Measurements from ENCODE around the gene PKD1L1.

Gene PKD1L1

DNA sequence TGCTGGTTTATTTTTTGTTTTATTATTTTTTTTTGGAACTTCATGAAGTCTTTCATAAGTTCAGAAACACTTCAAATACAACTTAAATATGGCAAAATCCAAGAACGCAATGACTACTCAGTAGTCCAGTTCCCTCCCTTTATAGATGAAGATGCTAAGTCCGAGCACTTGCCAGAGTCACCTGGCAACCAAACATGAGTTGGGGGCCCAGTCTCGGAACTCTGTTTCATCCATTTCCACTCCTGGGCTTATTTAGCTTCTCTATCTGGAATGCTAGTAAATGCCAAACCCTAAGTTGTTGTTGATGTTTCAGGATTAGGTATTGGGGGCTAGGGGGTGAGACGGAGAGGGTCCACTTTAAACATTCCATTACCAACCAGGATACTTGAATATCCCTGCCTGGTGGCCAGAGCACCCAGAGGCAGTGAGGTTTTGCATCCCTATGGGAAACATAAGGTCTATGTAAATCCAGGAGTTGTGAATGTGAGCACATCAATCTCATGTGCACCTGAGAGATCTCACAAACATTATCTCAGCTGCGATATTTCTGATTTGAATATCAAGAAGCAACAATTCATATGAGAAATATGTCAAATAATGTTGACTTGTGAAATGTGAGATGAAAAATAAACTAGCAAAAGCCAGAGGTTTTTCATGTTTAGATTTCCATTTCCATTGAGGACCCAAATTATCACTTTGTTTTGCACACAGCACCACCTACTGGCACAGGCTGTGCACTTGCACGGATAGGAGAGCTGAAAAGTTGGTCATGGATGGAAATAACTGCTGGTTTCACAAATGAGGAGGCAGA is 129.3 kb downstream of the PKD1L1 start:
- Histone ChIP-seq H3K4me3 (ENCODE audit: low read length) (no peak overlapping the region), H3K27me3 (ENCODE audit: control insufficient read depth, insufficient read depth, low read length) (no peaks in the 10 kb centered on the region), H3K27ac (ENCODE audit: low read length) (no peak overlapping the region), H3K9me3 (ENCODE audit: control insufficient read depth, low read depth, low read length) (no peaks in the 10 kb centered on the region), H3K36me3 (ENCODE audit: control insufficient read depth, low read depth, low read length) (no peaks in the 10 kb centered on the region), H3K9ac (ENCODE audit: low read length) (no peak overlapping the region), H3K4me1 (ENCODE audit: control insufficient read depth, low read depth, low read length) (no peaks in the 10 kb centered on the region)

DNA sequence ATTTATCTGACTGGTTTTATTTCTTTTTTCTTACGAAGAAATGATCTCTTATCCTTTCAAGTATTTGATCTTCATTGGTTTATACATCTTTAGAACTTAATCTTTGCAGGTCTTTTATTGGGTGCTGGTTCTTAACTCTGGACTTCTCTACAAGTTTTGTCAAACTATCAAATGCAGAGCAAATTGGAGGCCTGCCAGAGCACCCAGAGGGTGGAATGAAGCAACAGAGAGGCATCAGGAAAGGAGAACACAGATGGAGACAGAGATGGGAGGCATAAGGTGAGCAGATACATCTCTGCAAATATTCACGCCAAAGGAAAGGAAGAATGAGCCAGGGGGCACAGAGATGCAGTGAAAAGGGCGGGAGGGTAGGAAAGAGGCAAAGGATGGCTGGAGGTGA is 130.3 kb downstream of the PKD1L1 start:
- no peaks in the 10 kb centered on the region for H3K36me3 ChIP-seq (ENCODE audit: control insufficient read depth, low read depth, low read length)
- H3K27ac ChIP-seq (ENCODE audit: low read length): no peak overlapping the region
- H3K27me3 ChIP-seq (ENCODE audit: control insufficient read depth, insufficient read depth, low read length): no peaks in the 10 kb centered on the region
- no peak overlapping the region for H3K9ac ChIP-seq (ENCODE audit: low read length)
- H3K4me3 ChIP-seq (ENCODE audit: low read length): no peak overlapping the region
- H3K4me1 ChIP-seq (ENCODE audit: control insufficient read depth, low read depth, low read length): no peaks in the 10 kb centered on the region
- H3K9me3 ChIP-seq (ENCODE audit: control insufficient read depth, low read depth, low read length): no peaks in the 10 kb centered on the region

DNA sequence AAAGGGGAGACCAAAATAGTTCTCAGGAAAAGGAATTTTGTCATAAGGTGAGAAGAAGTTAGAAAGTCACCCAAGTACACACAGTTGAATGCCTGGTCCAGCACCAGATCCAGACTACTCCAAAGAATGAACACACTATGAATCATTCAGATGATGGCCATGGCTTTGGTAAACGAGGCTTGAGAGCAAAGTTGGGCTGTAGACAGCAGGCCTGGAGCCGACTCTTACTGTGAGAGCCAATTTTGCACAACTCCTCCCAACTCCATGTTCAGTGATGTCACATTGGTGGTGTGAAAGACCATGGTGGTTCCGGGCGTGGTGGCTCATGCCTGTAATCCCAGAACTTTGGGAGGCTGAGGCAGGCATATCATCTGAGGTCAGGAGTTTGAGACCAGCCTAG is 131.6 kb downstream of the PKD1L1 start:
- Histone ChIP-seq H3K9me3 (ENCODE audit: control insufficient read depth, low read depth, low read length) (no peaks in the 10 kb centered on the region), H3K27ac (ENCODE audit: low read length) (no peak overlapping the region), H3K27me3 (ENCODE audit: control insufficient read depth, insufficient read depth, low read length) (no peaks in the 10 kb centered on the region), H3K4me3 (ENCODE audit: low read length) (no peak overlapping the region), H3K9ac (ENCODE audit: low read length) (no peak overlapping the region), H3K36me3 (ENCODE audit: control insufficient read depth, low read depth, low read length) (no peaks in the 10 kb centered on the region), H3K4me1 (ENCODE audit: control insufficient read depth, low read depth, low read length) (no peaks in the 10 kb centered on the region)

DNA sequence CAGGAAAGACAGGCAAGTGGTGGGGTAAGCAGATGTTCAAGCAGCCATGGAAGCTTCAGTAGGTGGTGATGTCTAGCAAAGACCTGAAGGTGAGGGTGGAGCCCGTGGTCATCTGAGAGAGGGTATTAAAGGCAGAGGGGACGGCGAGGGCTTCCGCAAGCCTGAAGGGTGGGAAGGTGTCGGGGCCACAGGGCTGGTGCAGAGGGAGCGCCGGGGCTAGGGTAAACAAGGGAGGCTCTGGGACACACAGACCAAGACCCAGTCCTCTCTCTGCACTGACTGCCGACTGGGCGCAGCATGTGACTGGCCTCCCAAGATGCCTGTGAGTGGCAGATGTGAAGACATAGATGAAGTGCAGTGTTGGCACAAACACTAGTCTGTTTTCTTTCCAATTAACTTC is 132.4 kb downstream of the PKD1L1 start:
- no peaks in the 10 kb centered on the region for H3K36me3 ChIP-seq (ENCODE audit: control insufficient read depth, low read depth, low read length)
- H3K4me3 ChIP-seq (ENCODE audit: low read length): no peak overlapping the region
- no peaks in the 10 kb centered on the region for H3K27me3 ChIP-seq (ENCODE audit: control insufficient read depth, insufficient read depth, low read length)
- no peak overlapping the region for H3K27ac ChIP-seq (ENCODE audit: low read length)
- no peaks in the 10 kb centered on the region for H3K9me3 ChIP-seq (ENCODE audit: control insufficient read depth, low read depth, low read length)
- no peak overlapping the region for H3K9ac ChIP-seq (ENCODE audit: low read length)
- H3K4me1 ChIP-seq (ENCODE audit: control insufficient read depth, low read depth, low read length): no peaks in the 10 kb centered on the region

DNA sequence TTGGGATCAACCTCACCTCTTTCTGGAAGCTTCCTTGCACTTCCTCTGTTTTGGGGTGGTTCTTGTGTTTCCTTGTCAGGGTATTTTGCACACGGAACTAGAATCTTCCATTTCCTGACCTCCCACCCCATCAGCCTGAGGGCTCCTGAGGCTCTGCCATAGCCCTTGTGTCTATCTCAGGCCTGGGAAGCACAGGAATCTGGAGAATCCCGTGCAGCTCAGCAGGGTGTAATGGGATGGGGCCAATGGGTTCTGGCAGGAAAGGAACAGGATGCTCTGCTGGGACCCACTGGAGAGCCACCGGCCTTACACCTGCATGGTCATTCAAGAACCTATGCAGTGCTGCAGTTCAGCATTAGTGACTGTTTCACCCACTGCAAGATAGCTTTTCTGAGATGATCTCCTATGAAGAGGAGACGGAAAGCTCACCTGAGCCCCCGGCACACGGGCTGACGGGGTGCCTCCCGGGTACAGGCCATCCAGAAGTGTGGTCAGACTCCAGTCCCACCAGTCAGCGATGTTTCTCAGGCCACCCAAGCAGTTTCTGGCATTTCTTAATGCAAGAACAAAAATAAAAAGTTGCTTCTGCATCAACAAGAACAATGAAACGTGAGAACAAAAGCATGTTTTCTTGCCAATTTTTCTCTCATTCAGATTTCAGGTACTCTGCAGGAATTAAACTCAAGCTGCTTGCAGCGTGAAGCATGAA is 133.2 kb downstream of the PKD1L1 start:
- Histone ChIP-seq H3K4me1 (ENCODE audit: control insufficient read depth, low read depth, low read length) (no peaks in the 10 kb centered on the region), H3K4me3 (ENCODE audit: low read length) (no peak overlapping the region), H3K27ac (ENCODE audit: low read length) (no peak overlapping the region)

DNA sequence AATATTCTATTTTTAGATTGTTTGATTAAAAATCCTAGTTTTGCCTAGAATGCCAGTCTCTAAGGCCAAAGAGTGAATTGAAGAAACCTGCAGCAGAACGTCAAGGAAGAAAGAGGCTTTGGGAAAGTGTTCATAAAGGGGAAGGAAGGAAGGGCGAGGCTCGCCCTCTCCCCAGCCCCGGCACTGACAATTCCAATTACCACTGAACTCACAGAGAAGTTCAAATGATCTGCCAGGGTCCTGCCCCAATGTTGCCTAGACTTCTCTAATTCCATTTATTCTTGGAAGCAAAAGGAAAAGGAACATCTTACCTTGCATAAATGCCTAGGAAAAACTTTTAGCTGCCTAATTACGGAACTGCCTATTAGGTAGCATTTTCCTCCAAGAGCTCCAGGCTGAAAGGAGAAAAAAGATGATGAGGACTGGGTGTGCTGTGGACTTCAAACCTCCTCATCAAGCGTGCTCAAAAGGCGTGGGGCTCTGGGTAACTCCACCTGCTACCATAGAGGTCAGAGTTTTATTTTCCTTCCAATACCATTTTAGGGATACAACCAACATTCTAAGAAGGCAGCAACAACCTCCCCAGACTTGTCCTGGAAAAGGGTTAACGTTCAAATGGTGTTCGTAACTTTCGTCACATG is 134.5 kb downstream of the PKD1L1 start:
- H3K36me3 ChIP-seq (ENCODE audit: control insufficient read depth, low read depth, low read length): no peaks in the 10 kb centered on the region
- no peaks in the 10 kb centered on the region for H3K4me1 ChIP-seq (ENCODE audit: control insufficient read depth, low read depth, low read length)
- no peak overlapping the region for H3K27ac ChIP-seq (ENCODE audit: low read length)
- no peaks in the 10 kb centered on the region for H3K27me3 ChIP-seq (ENCODE audit: control insufficient read depth, insufficient read depth, low read length)
- H3K4me3 ChIP-seq (ENCODE audit: low read length): no peak overlapping the region
- H3K9ac ChIP-seq (ENCODE audit: low read length): no peak overlapping the region
- no peaks in the 10 kb centered on the region for H3K9me3 ChIP-seq (ENCODE audit: control insufficient read depth, low read depth, low read length)

More for the DNA sequence above, 133.2 kb downstream of the PKD1L1 start:
- no peaks in the 10 kb centered on the region for H3K9me3 ChIP-seq (ENCODE audit: control insufficient read depth, low read depth, low read length)
- no peak overlapping the region for H3K9ac ChIP-seq (ENCODE audit: low read length)
- H3K36me3 ChIP-seq (ENCODE audit: control insufficient read depth, low read depth, low read length): no peaks in the 10 kb centered on the region
- H3K27me3 ChIP-seq (ENCODE audit: control insufficient read depth, insufficient read depth, low read length): no peaks in the 10 kb centered on the region

DNA sequence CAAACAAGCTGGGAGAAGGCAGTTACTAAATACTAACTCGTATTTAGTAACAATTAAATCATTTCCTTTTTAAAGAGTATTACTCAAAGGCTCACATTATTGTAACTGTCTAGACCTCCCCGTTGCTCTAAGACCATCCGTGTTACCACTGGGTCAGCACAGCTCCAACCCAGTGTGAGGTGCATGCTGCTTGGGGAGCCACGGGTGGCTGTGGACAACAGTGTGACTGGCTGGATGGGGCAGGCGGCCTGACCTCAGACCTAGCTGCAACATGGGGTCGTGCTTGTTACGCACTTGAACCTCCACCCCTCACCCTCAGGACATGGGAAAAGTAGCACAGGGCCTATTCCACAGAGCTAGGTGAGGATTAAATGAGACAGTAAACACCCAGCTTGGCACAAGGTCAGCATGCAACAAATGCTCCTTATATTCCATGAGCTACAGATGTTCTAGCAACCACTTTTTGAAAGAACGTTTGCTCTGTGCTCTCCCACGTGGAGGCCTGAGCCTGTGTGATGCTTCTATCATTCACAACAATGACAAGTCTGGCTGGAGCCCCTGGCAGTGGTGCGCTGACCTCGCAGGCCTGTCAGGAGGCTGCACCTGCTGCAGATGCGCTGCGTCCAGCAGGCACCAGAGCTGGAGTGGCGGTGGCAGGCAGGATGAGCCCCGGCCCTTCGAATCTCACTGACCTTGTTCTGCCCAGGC is 135.7 kb downstream of the PKD1L1 start:
- Histone ChIP-seq H3K4me3 (ENCODE audit: low read length) (no peak overlapping the region), H3K36me3 (ENCODE audit: control insufficient read depth, low read depth, low read length) (no peaks in the 10 kb centered on the region), H3K27ac (ENCODE audit: low read length) (no peak overlapping the region), H3K9ac (ENCODE audit: low read length) (no peak overlapping the region), H3K4me1 (ENCODE audit: control insufficient read depth, low read depth, low read length) (no peaks in the 10 kb centered on the region), H3K9me3 (ENCODE audit: control insufficient read depth, low read depth, low read length) (no peaks in the 10 kb centered on the region), H3K27me3 (ENCODE audit: control insufficient read depth, insufficient read depth, low read length) (no peaks in the 10 kb centered on the region)

DNA sequence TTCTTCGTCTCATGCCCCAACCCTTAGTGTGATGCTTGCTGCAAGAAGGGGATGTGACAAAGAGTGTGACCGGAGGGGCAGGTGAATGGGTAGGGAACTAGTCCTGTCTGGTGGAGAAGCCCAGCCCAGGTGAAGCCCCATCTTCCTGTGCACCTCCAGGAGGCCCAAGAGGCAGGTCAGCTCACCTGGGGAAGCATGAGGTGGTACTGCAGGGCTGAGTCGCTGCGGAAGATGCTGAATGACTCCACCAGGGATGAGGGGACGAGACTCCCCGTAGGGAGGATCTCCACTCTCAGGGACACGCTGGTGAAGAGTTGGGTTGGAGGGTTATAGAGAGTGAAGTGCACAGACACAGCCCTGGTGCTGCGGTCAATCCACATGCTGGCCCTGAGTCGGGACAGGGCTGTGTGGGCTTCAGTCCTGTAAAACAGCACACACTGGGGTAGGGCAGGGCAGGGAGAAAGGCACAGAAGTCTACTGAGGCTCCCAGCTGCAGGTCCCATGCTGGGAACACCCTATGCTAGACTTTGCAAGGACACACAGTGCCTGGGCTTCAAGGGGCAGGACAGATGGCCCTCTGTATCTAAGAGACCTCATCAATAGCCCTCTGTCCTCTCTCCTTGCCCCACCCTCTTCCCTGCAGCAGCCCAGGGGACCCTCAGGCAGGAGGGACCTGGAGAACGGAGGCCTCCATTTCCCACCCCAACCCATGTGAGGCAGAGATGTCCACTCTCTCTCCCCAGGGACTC is 136.5 kb downstream of the PKD1L1 start:
- Histone ChIP-seq H3K4me3 (ENCODE audit: low read length) (no peak overlapping the region), H3K36me3 (ENCODE audit: control insufficient read depth, low read depth, low read length) (no peaks in the 10 kb centered on the region), H3K27ac (ENCODE audit: low read length) (no peak overlapping the region), H3K27me3 (ENCODE audit: control insufficient read depth, insufficient read depth, low read length) (no peaks in the 10 kb centered on the region), H3K4me1 (ENCODE audit: control insufficient read depth, low read depth, low read length) (no peaks in the 10 kb centered on the region), H3K9ac (ENCODE audit: low read length) (no peak overlapping the region), H3K9me3 (ENCODE audit: control insufficient read depth, low read depth, low read length) (no peaks in the 10 kb centered on the region)

DNA sequence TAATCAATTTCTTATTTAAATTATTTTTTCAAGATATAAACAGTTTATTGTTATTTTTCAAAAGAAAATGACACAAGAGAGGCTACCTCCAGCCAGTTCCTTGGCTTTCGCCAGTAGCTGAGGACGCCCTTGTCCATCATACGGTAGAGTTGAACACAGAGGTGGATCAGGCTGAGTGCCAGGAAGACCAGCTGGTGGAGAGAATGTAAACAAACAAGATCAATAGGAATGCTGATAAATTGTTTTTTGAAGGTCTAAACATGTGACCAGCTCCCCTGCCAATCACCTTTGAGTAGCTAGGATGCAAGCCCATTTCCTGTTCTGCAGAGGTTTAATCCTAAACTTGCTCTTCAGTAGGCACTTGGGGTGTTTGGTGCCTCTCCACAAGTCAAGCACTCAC is 138.9 kb downstream of the PKD1L1 start:
- Histone ChIP-seq H3K9ac (ENCODE audit: low read length) (no peak overlapping the region), H3K4me3 (ENCODE audit: low read length) (no peak overlapping the region), H3K36me3 (ENCODE audit: control insufficient read depth, low read depth, low read length) (no peaks in the 10 kb centered on the region), H3K4me1 (ENCODE audit: control insufficient read depth, low read depth, low read length) (no peaks in the 10 kb centered on the region), H3K9me3 (ENCODE audit: control insufficient read depth, low read depth, low read length) (no peaks in the 10 kb centered on the region), H3K27me3 (ENCODE audit: control insufficient read depth, insufficient read depth, low read length) (no peaks in the 10 kb centered on the region), H3K27ac (ENCODE audit: low read length) (no peak overlapping the region)

DNA sequence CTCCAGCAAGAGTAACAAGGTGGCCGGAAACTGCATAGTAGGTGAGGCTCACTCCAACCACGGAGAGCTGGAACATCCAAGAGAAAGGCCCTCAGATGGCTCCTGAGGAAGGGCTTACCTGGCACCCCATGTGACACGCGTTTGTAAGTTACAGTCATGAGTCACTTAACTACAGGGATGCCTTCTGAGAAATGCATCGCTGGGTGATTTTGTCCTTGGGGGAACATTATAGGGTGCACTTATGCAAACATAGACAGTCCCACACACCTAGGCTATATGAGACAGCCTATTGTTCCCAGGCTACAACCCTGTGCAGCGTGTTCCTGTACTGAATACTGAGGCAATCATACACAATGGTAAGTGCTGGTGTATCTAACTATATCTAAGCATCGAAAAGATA is 139.9 kb downstream of the PKD1L1 start:
- Histone ChIP-seq H3K4me1 (ENCODE audit: control insufficient read depth, low read depth, low read length) (no peaks in the 10 kb centered on the region), H3K27me3 (ENCODE audit: control insufficient read depth, insufficient read depth, low read length) (no peaks in the 10 kb centered on the region), H3K9ac (ENCODE audit: low read length) (no peak overlapping the region), H3K4me3 (ENCODE audit: low read length) (no peak overlapping the region), H3K9me3 (ENCODE audit: control insufficient read depth, low read depth, low read length) (no peaks in the 10 kb centered on the region), H3K27ac (ENCODE audit: low read length) (no peak overlapping the region), H3K36me3 (ENCODE audit: control insufficient read depth, low read depth, low read length) (no peaks in the 10 kb centered on the region)

DNA sequence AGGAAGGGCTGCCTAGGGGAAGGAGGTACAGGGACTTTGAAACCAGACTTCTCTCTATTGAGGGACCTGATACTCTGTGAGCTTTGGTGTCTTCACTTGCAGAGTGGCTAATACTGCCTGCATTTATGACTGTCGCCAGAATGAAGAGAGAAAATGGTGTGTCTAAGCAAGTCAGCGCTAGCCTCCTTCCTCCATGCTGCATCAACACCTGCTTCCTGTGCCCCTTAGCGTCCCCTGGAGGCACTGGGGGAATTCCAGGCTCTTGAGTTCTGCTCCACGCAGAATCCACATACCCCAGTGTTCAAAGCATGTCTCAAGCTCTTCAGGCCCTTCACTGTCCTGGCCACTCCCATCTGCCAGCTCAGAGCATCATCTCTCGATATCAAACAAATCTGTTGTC is 140.5 kb downstream of the PKD1L1 start:
- no peak overlapping the region for H3K27ac ChIP-seq (ENCODE audit: low read length)
- no peaks in the 10 kb centered on the region for H3K36me3 ChIP-seq (ENCODE audit: control insufficient read depth, low read depth, low read length)
- H3K9ac ChIP-seq (ENCODE audit: low read length): no peak overlapping the region
- H3K4me3 ChIP-seq (ENCODE audit: low read length): no peak overlapping the region
- no peaks in the 10 kb centered on the region for H3K4me1 ChIP-seq (ENCODE audit: control insufficient read depth, low read depth, low read length)
- H3K27me3 ChIP-seq (ENCODE audit: control insufficient read depth, insufficient read depth, low read length): no peaks in the 10 kb centered on the region
- no peaks in the 10 kb centered on the region for H3K9me3 ChIP-seq (ENCODE audit: control insufficient read depth, low read depth, low read length)
